Spleen (tissue), 7 donors: ENCODE results near the gene INO80C.

Experiments
- CTCF ChIP-seq, 11 experiments: fragments of 200-600 bp in 7 of 11; fragments of 450-650 bp in 4 of 11; sonication (generic) in 4 of 11; IDR thresholded peaks in 8 of 11; conservative IDR thresholded peaks in 3 of 11; 1 replicate in 7 of 11; 2 replicates in 4 of 11; pipeline versions ENCODE4 v1.4.0 to v1.8.0; 2016 to 2021; ENCODE audit warnings: antibody characterized with exemption in 11 of 11, inconsistent platforms in 4 of 11, mild to moderate bottlenecking in 1 of 11
- POLR2A ChIP-seq, 3 donors: fragments of 450-650 bp; IDR thresholded peaks; one replicate each; pipeline ENCODE4 v1.5.1; 2017; ENCODE audit warnings: antibody characterized with exemption in 3 of 3, mild to moderate bottlenecking in 1 of 3
- donor health status: DM: no; HTN: no; CAD: no; lungs with moderate emphysema.
- donor health status: DM: no; HTN: no; CAD: no.
- donor health status: DM: no; HTN: no; CAD: no.

- TF ChIP-seq POLR2A (IDR thresholded peaks at IDR 0.05) (no peak), CTCF (IDR thresholded peaks at IDR 0.05 in 8 of 11, conservative IDR thresholded peaks at IDR 0.05 in 3 of 11) (no peak)
These were observed 26.5 kb upstream of the INO80C start for GRCh38 chr18:35524226-35524625.
